AG08395 (cell line): ENCODE measurements around the gene SOX8.

Experiments used
- DNase-seq: peaks from one replicate; pipeline ENCODE4 v3.0.0; 2012; ENCODE audit warnings: mixed read lengths, low spot score

SOX8 gene

DNA sequence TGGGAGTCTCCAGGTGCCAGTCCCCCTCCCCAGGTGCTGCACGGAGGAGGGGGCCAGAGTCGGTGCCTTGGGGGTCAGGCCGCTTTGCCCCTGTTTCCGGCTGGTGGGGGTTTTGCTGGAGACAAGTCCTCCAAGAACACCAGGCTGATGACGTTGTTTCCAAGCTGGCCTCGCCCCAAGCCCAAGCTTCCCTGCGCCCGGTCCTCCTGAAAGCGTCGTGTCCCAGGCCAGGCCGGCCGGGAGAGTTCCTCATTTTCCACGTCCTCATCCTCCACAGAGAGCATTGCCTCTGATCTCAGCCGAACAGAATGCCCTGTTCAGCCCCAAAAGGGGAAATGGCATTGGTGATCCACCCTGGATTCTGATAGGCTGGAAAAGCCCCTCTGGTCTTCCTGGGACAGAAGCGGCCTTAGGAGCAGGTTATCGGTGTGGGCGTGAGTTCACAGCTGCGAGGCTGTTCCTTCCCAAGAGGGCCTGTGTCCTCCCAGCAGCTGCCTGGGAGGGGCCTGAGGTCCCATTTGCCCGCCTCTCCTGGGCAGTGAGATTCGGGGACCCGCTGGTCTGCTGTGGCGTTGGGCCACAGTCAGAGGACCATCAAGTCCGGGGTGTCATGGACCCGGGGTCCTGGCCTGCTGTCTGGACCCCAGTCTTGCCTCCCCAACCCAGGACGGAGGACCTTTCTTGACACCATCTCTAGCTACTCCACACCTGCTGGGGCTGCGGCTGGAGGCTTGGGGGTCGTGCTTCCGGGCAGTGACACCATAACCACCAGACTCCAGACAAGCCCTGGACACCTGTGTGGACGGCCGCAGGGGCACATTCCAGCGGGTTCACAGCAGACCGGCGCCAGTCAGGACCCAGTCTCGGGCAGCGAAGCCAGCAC is 7.1 kb downstream of the SOX8 start:
- DNase-seq, result no peak

DNA sequence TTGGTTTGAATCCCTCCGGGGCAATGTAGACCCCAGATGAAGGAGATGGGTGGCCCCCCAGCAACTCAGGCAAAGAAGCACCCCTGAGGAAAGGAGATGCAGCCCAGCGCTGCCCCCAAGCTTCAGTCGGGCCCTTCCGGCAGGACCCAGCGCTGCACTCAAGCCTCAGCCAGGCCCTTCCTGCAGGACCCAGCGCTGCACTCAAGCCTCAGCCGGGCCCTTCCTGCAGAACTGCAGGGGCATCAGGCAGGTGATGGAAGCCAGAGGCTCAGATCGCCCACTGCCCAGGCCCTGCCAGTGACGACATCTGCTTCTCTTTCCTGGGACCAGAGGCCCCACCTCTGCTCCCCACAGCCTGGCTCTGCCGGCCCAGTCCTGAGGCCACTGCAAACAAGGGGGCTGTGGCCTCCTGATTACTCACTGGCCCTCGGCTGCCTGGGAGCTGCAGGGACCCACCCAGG is 7.8 kb downstream of the SOX8 start:
- no peak for DNase-seq

DNA sequence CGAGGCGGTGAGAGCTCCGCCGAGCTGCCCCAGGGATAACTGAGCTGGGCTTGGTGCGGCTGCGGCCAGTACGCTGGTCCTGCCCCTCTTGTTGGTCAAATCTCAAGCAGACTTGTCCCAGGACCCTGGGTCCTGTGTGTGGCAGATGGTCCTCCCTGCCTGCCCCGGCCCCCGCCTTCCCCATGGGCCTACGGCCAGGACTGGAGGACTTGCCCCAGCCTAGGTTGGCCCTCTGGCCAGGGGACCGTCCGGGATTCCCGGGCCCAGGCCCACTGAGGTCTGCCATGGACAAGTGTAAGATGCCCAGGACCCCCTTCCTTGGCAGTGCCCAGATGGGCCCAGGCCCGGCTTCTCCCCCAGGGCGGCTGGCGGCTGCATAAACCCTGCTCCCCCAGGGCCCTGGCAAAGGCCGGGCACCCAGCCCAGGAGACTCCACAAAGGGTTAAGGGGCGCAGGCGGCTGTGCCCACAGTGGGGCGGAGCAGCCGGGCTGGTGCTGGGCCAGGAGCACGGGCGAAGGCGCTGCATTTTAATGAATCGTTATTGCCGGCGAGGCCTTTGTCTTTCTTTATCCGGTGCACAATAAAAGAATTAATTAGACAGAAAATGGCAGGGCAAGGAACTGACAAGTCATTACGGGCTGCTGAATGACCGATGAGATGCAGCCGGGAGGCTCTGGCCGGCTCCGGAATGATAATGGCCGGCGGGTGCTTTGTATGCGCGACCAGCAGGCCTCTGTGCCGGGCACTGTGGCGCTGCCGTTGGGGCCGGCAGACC is 9.1 kb downstream of the SOX8 start:
- DNase-seq, result no peak

DNA sequence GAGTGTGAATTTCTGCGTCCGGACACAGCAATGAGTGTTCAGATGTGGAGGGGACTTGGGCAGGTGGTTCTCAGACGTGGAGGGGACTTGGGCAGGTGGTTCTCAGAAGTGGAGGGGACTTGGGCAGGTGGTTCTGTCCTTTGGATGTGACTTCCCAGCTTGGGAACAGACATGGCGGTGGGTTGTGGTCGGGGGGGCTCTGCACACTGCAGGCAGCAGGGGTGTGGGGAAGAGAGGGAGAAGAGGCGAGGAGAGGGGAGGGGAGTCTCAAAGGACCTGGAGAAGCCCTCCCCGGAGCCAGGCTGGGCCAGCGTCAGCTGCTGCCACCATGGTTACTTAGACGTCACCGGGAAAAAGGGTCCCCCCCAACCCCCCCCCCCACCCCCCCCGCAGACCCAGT is 9.8 kb downstream of the SOX8 start:
- DNase-seq, result no peak

DNA sequence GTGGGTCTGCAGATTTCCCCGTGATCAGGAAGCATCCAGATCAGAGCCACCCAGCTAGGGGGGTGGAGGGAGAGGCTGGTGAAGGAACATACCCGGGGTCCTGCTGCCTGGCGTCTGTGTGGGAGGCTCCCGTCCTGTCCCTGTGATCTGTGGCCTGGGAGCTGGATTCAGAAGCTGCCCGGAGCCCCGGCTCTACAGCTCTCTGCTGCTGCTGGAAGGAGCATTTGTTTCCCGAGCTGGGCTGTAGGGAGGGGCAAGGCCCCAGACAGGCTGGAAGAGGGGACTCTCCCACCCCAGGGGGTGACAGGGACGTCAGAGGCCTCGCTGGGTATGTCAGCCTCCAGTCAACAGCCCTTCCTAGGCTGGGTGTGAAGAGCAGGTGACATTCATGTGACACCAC is 10.2 kb downstream of the SOX8 start:
- no peak for DNase-seq

DNA sequence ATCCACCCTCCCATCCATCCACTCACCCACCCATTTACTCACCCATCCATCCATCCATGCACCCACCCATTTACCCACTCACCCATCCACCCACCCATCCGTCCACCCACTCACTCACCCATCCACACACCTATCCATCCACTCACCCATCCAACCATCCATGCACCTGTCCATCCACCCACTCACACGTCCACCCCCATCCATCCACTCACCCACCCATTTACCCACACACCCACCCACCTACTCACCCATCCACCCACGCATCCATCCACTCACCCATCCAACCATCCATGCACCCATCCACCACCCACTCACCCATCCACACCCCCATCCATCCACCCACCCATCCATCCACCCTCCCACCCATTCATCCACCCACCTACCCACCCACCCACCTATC is 12.2 kb downstream of the SOX8 start:
- no peak for DNase-seq

DNA sequence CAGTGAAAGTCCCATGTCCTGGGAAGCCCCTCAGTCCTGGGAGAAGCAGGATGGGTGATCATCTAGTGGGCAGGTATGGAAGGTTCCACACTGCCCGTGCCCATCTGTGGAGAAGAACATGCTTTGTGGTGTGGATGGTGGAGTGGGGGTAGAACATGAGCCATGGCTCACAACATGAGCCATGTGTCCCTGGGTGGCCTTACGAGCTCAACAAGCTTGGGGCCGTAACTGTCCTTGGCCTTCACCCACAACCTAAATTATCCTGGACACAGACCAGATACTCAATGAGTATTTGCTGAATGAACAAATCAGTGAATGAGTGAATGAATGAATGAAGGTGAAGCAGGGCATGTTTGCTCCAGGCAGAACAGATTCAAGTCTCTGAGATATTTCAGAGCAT is 13.5 kb downstream of the SOX8 start:
- no peak for DNase-seq

DNA sequence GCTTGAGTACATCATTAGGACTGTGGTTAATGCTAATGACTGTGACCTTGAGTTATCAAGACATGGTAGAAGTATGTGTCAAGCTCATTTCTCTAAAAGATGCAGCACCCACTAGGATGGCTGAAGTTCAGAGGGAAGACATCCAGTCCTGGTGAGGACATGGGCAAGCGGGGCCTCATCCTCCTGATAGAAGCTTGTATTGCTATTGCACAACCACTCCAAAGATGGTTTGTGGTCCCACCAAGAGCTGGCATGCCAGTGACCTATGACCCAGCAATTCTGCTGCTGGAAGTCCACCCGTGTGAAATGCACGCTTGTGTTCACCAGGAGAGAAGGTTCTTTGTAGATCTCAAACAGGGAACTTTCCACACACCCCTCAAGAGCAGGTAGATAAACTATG is 14.2 kb downstream of the SOX8 start:
- DNase-seq, result no peak

DNA sequence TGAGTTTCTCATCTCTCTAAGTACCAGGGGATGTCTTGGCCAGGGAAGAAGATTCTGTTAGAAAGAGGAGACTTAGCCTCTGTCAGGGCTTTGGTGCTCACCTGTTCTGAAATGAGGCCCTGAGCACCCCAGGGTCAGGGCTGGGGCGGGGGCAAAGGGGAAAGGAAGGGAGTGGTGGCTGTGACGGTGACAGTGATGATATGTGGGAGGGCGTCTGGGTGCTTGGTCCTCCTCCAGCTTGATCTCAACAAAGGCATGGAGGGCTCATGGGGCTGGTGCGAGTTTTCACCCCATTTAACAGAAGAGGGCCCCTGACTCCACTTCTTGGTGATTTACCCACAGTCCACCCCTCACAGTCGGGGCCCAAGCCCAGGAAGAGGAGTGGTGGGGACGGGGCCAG is 15.1 kb downstream of the SOX8 start:
- no peak for DNase-seq

DNA sequence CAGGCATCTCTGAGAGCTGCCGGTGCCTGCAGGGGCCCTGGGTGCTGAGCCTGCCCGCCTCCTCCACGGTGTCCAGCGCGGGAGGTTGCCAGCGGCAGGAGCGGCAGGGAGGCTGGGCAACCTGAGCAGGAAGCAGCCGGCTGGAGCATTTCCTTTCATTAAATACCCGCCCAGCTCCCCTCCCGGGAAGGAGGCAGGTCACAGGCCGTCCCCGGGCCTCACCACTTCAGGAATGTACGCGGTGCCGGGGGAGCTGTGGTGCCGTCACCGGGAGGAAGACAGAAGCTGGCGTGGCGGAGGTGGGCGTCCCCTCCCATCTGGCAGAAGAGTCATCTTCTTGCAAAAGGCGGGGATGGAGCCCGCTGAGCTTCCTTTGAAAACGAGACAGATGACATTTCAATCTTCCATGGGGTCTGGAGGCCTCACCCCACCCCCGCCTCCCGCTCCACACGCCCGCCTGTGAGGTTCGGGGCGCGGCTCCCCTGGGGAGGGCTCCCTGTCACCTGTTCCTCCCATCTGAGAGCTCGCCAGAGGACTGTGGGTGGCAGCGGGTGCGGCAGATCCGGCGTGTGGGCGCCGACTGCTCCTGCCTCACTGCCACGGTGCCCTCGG is 16.0 kb downstream of the SOX8 start:
- peak; percentile 26 for DNase-seq

DNA sequence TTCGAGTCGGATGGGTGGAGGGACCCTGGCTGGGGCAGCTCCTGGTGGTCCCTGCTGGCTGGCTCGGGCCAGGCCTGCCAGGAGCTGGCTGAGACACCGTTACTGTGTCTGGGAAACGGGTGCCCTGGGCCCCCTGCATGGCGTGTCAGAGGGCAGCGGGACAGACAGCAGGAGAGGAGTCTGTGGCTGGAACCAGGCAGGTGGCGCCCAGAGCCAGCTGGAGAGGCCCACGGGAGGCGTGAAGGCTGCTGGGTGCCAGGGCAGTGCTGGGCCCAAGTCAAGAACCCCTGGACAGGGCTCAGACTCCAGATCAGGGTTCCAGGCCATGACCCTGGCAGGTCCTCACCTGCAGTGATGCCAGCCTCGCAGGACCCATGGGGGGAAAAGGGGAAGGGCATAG is 16.6 kb downstream of the SOX8 start:
- DNase-seq, result no peak

DNA sequence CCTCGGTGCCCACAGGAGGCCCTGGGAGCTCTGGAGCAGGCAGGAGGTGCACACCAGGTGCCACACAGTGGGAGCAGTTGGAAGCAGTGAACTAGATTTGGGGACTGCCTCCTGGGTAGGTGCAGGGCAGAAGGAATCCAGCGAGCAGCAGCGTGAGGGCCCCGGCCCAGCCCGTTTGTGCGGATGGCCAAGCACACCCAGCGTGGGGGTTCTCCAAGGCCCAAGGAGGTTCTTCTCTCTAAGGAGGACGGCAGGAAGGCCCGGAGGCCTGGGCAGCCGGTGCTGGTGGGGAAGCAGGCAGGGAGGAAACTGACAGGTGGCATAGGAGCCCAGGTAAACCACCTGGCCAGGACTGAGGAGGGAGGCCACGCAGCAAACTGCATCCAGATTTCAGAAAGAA is 17.0 kb downstream of the SOX8 start:
- DNase-seq, result no peak

DNA sequence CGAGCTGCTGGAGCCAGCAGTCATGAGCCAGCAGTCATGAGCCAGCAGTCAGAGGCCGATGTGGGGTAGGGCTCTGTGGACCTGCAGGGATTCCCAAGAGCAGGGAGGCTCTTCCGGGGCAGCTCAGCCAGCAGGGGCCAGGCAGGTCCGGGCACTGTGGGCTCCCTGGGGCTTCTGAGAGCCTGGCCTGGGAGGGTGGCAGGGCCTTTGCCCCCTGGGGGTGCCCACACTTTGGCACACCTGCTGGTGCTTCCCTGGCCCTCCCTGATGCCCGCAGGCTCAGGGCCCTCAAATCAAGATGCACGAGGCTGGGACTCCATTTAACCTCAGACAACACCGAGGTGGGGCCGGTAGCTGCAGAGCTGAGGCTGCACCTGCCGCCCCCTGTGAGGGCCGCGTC is 18.1 kb downstream of the SOX8 start:
- no peak for DNase-seq

DNA sequence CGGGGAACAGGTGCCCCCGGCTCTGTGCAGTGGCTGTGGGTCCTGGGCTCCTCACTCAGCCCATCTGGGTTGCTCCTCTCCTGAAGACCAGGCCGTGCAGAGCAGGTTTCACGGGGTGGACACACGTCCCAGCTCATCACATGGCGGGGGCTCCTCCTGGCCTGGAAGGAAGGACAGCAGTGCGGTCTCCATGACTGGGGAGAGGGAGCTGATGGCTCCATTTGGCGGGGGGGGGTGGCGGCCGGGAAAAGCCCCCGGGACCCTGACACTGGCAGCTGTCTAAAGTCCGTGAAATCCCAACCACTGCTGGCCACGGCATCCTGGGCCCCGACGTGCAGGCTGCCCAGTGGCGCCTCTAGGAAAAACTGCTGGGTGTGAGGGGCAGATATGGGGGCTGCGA is 19.0 kb downstream of the SOX8 start:
- no peak for DNase-seq

DNA sequence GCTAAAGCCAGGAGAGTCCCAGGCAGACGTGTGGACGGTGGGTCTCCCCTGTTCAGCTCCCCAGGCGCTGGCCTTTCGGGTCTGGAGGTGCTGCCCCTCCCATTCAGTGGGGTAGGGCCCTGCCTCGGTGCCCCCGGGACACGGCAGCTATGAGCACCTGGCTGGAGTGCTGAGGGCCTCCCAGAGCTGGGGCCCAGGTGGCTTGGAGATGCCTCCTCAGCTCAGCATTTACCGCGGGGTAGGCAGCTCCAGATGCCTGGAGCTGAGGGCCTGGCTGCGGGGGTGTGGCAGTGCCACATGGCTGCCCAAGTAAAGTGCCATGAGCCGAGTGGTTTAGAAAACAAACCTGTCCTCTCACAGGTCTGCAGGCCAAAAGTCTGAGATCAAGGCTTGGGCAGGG is 19.5 kb downstream of the SOX8 start:
- no peak for DNase-seq

DNA sequence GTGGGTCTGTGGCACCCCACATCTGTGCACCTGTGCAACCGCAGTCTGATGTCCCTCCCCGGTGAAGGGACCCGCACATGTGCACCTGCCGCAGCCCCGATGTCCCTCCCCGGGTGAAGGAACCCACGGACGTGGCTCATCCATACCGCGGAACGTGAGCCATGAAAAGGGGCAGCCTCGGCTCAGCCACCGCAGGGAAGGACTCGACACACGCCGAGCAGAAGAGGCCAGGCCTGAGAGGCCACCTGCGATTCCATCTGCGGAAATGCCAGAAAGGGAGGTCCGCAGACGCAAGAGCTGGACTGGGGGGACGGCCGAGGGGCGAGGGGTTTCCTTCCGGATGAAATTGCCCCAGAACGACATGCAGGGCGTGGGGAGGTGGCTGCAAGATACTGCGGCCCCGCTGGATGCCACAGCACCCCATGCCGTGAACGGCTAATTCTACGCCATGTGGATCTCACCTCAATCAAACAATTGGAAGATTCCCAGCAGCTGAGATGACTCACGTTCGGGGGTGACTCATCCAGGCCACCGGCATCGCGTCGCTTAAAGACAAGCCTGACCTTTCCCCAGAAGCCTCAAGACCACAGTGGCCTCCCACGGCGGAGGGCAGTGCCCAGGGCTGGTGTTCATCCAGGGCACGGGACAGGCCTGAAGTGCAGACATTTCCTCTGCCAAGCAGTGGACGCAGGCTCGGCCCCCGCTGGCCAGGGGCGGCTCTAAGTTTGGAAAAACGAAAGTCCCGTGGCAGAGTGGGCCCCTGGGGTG is 21.0 kb downstream of the SOX8 start:
- peak; percentile 84 for DNase-seq

DNA sequence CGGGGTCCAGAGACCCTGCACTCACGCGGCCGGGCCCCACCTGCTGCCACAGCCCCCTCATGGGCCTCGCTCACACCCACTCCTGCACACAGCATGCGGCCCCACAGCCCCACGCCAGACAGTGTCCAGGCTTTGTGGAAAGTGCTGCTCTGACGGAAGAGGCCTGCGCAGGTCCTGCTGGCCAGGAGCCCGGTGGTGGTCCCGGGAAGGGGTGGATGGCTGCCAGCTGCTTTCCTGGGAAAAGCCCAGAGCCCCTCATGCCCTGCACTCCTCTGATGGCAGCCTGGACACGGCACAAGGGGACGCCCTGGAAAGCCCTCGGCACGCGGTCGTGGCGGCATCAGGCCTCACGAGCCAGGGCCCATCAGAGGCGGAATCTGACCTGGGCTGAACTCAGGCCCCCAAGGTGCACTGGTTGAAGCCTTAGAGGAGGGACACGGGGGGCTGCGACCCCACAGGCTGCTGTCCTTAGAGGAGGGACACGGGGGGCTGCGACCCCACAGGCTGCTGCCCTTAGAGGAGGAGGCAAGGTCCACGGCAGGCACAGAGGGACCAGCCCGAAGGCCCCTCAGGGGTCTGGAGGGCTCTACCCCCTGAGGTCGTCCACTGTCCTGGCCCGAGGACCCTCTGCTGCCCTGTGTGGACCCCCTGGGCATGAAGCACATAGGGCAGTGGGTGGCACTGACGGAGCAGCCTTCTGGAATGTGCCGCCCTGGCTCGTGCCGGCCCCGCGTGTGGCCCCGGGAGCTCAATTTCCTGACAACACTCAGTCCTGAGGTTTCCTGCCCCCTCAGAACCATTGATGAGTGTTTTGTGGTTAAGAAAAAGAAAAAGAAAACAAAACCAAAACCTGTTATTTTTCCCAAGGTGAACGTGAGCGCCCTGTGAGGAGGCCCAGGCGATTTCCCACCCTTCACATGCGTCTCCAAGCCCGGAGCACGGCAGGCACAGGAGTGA is 22.1 kb downstream of the SOX8 start:
- DNase-seq, result no peak

DNA sequence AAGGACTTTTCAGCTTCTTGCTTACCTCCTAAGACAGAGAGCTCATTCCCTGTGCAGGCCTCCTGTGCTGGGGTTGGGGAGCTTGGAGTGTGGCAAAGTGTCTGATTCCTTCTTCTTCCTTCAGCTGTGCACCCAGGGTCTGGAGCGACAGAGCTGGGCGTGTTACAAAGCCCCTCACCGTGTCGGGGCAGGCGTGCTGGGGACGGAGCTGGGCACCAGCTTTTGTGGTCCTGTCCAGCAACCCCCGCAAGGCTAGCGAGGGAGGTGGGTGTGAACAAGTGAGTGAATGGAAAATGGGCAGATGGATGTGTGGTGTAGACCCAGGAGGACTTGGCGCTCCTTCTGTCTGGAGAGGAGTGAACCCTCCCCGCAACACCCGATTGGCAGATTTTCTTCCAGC is 23.7 kb downstream of the SOX8 start:
- DNase-seq, result no peak

DNA sequence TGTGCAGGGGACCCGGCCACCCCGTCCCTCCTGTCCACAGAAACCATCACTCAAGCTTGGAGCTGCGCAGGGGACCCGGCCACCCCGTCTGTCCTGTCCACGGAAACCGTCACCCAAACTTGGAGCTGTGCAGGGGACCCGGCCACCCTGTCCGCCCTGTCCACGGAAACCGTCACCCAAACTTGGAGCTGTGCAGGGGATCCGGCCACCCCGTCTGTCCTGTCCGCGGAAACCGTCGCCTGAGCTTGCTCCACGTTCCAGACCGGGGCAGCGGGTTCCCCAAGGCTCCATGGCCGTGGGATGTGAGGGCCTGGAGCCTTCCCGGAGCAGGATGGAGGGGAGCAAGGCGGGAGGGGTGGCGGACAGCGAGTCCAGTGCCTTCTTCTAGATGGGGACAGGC is 25.2 kb downstream of the SOX8 start:
- DNase-seq, result no peak

DNA sequence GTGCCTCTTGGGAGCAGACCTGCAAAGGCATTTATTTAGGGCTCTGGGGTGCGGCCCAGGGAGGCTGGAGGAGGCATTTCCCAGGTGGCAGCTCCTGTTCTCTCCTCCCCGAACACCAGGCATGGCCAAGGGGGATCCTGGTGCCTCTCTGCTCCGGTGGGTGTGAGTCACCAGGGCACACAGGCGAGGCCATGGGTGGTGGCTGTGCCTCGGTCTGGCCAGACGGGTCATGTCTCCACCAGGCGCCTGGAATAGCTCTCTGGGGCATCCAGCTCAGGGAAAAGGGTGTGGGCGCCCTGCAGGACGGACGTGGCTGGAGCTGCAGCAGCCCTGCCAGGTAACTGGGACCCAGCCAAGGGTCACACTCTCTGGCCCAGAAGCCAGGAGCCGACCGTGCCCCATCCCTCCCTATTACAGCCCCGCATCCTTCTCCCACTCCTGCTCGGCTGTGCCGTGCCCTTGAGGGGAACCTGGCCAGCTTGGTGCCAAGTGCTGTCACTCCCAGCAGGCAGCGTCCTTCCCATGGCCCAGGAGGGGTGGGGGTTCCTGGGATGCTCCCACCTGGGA is 25.8 kb downstream of the SOX8 start:
- DNase-seq, result no peak

DNA sequence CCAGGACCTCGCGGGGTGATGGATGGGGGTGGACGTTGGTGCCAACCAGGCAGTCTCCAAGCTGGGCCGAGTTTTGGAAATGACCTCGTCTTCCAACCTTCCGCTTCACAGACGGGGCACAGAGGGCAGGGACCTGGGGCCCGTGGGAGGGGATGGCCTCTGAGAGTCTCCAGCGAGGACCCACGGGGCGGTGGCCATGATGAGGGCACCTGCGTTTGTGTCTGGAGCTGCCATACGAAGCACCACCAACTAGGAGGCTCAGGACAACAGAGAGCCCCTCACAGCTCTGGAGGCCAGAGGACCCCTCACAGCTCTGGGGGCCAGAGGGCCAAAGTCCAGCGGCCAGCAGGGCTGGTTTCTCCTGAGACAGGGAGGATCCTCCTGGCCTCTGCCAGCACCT is 26.5 kb downstream of the SOX8 start:
- DNase-seq, result no peak
